ENCODE measurements around the gene HPCAL4.
A peak's percentile ranks its signal among the peaks of the same experiment; 100 is the strongest.

The HPCAL4 gene

GRCh38 chr1:39675220-39675619 lies 16.0 kb downstream of the HPCAL4 start:
- DNase-seq, result no peak

- DNase-seq, result no peak
Measured at GRCh38 chr1:39673215-39673614, 18.0 kb downstream of the HPCAL4 start.

GRCh38 chr1:39672551-39672947 lies 18.7 kb downstream of the HPCAL4 start:
- DNase-seq, result peak; percentile 75

- DNase-seq, result peak; percentile 76
Measured at GRCh38 chr1:39671793-39672550, 19.3 kb downstream of the HPCAL4 start, which contains the start of gene NT5C1A. Gene NT5C1A (minus strand): TSS chr1:39672107. CDS start chr1:39672038, 69 bp downstream.

GRCh38 chr1:39671433-39671792 lies 19.8 kb downstream of the HPCAL4 start:
- DNase-seq, result no peak

- DNase-seq, result no peak
Measured at GRCh38 chr1:39670689-39671088, 20.5 kb downstream of the HPCAL4 start.

GRCh38 chr1:39668894-39669293 lies 22.3 kb downstream of the HPCAL4 start:
- no peak for DNase-seq

GRCh38 chr1:39668111-39668510 lies 23.1 kb downstream of the HPCAL4 start:
- DNase-seq, result no peak

- no peak for DNase-seq
Measured at GRCh38 chr1:39666772-39667171, 24.5 kb downstream of the HPCAL4 start.

- no peak for DNase-seq
Measured at GRCh38 chr1:39663559-39663958, 27.7 kb downstream of the HPCAL4 start.

- DNase-seq, result no peak
Measured at GRCh38 chr1:39662861-39663260, 28.4 kb downstream of the HPCAL4 start.

- DNase-seq, result no peak
Measured at GRCh38 chr1:39659538-39659937, 31.7 kb downstream of the HPCAL4 start.

GRCh38 chr1:39659110-39659509 lies 32.1 kb downstream of the HPCAL4 start:
- DNase-seq, result no peak

- DNase-seq, result peak; percentile 86
Measured at GRCh38 chr1:39657923-39658485, 33.2 kb downstream of the HPCAL4 start.

- no peak for DNase-seq
Measured at GRCh38 chr1:39657402-39657801, 33.8 kb downstream of the HPCAL4 start.

- no peak for DNase-seq
Measured at GRCh38 chr1:39656391-39656790, 34.8 kb downstream of the HPCAL4 start.

GRCh38 chr1:39655578-39656268 lies 35.5 kb downstream of the HPCAL4 start:
- DNase-seq, result no peak

- DNase-seq, result no peak
Measured at GRCh38 chr1:39654291-39654690, 36.9 kb downstream of the HPCAL4 start.

GRCh38 chr1:39653546-39654031 lies 37.6 kb downstream of the HPCAL4 start:
- DNase-seq, result peak; percentile 90

GRCh38 chr1:39652554-39652953 lies 38.7 kb downstream of the HPCAL4 start:
- DNase-seq, result no peak

- no peak for DNase-seq
Measured at GRCh38 chr1:39652105-39652504, 39.1 kb downstream of the HPCAL4 start.

- no peak for DNase-seq
Measured at GRCh38 chr1:39650431-39650830, 40.8 kb downstream of the HPCAL4 start.

- DNase-seq, result no peak
Measured at GRCh38 chr1:39649636-39650185, 41.5 kb downstream of the HPCAL4 start.

GRCh38 chr1:39648496-39648895 lies 42.7 kb downstream of the HPCAL4 start:
- DNase-seq, result no peak
